GM12872 (cell line): ENCODE results near the gene BIN1.

Experiments
- CTCF ChIP-seq: IDR thresholded peaks from 3 replicates; pipeline ENCODE4 v1.5.1; 2011; ENCODE audit warnings: low read depth, mild to moderate bottlenecking, low read length, moderate library complexity; ENCODE audit not compliant: insufficient read depth

The BIN1 gene, protein sequence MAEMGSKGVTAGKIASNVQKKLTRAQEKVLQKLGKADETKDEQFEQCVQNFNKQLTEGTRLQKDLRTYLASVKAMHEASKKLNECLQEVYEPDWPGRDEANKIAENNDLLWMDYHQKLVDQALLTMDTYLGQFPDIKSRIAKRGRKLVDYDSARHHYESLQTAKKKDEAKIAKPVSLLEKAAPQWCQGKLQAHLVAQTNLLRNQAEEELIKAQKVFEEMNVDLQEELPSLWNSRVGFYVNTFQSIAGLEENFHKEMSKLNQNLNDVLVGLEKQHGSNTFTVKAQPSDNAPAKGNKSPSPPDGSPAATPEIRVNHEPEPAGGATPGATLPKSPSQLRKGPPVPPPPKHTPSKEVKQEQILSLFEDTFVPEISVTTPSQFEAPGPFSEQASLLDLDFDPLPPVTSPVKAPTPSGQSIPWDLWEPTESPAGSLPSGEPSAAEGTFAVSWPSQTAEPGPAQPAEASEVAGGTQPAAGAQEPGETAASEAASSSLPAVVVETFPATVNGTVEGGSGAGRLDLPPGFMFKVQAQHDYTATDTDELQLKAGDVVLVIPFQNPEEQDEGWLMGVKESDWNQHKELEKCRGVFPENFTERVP

GRCh38 chr2:127106991-127107621 is at the start of gene BIN1:
Gene BIN1 (minus strand): TSS chr2:127107154. CDS start chr2:127106943, 211 bp downstream.
- no peak for TF ChIP-seq CTCF

GRCh38 chr2:127155947-127156346 is 49.0 kb upstream of the BIN1 start:
- no peak for TF ChIP-seq CTCF

GRCh38 chr2:127155028-127155581 is 48.2 kb upstream of the BIN1 start:
- TF ChIP-seq CTCF: no peak

DNA sequence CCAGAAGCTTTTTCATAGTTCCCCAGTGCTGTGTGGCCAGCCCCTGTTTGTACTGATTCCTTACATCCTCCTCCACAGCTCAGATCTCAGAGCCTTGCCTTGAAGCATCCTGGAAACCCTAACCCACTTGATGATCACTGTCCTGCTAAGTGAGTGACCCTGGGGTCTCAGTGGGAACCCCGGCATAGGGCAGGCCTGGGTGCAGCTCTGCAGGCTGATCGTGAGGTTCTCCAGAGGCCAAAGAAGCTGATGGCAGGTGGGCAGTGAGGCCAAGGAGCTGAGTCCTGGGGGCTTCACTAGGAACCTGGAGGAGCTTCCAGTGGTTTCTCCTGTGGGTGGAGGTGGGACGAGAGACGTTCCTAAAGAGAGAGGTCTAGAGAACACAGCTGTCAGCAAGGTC is 47.4 kb upstream of the BIN1 start:
- no peak for TF ChIP-seq CTCF

DNA sequence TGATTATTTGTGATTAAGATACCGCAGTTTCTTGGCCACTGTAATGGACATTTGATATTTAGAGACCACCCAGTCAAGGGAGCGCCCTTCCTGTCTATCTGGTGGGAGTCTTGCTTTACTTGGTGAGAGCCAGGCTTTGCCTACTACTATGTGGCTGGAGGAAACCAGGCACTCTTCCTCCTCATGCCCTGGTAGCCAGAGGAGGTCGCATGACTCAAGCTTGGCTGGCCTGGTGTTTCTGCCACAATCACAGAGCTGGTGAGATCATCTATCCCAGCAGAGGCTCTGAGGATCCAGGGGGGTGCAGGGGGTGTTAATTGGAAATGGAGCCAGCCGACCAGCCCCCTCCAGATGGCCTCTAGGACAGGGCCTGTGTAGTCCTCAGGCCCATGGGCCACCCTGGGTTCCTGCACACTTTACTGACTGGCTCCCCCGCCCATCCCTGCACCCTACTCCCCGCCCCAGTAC is 46.8 kb upstream of the BIN1 start:
- TF ChIP-seq CTCF: no peak

DNA sequence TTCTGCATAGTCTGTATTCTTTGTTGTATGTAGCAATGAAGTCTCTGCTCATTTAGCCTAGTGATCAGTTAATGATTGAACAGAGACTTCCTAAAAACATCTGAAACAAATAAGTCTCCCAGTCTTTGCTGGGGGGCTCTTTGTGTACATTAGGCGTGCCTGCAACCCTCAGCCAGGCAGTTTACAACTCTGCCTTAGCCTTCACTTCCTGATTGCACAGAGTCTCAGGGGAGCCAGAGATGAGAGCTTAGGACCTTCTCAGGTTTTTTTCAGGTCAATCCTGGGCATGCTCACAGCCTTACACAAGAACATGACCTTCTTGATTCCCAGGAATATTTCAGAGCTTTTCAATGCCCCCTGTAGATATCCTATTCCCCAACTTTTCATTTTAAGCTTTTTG is 44.0 kb upstream of the BIN1 start:
- TF ChIP-seq CTCF: no peak

DNA sequence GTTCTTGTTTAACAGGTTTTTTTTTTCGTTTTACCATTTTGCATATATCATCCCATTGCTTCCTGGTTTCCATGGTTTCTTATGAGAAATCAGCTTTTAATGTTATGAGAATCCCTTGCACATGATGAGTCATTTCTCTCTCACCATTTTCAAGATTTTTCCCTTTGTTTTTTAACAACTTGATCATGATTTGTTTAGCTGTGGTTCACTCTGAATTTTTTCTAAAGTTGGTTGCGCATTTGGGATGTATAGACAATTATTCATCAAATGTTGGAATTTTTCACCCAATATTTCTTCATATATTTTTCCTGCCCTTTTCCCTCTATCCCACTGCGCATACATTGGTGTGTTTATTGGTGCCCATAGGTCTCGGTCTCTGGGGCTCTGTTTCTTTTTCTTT is 42.4 kb upstream of the BIN1 start:
- TF ChIP-seq CTCF: no peak
